ENCODE results near the gene SIRT4.
A peak's percentile ranks its signal among the peaks of the same experiment; 100 is the strongest.

SIRT4 gene

GRCh38 chr12:120287491-120287890, 14.6 kb upstream of the SIRT4 start:
- Histone ChIP-seq H3K23ac (ENCODE audit: low read length) (no peak overlapping the region), H3K4me3 (ENCODE audit: low read length) (no peak overlapping the region), H3K9ac (ENCODE audit: low read length) (no peak overlapping the region), H3K27ac (ENCODE audit: low read depth, low read length) (no peak overlapping the region), H2BK5ac (ENCODE audit: low read length) (no peak overlapping the region), H3K79me2 (ENCODE audit: control insufficient read depth, insufficient read depth, low read length) (no peaks in the 10 kb centered on the region), H3K36me3 (ENCODE audit: control insufficient read depth, insufficient read depth, low read length) (no peaks in the 10 kb centered on the region), H4K8ac (ENCODE audit: low read depth, low read length) (no peak overlapping the region), H3K4ac (ENCODE audit: low read depth, low read length) (no peak overlapping the region), H3K79me1 (ENCODE audit: low read length) (no peaks in the 10 kb centered on the region), H3K56ac (ENCODE audit: low read length) (no peak overlapping the region), H3K4me2 (ENCODE audit: low read length) (no peak overlapping the region), H3K18ac (ENCODE audit: low read length) (no peak overlapping the region), H2BK15ac (replicated peaks; ENCODE audit: low read depth) (no peak overlapping the region), H3K27me3 (ENCODE audit: insufficient read depth, low read length, poor library complexity) (no peaks in the 10 kb centered on the region), H2BK120ac (ENCODE audit: low read depth, low read length) (no peak overlapping the region), H4K5ac (ENCODE audit: low read length) (no peak overlapping the region), H3K4me1 (ENCODE audit: control insufficient read depth, low read depth, low read length) (peaks cover 3% of the 10 kb centered on the region), H2AK5ac (ENCODE audit: low read length) (no peak overlapping the region)
- no CpG with 5 or more reads among the region's 12 CpGs for WGBS (ENCODE audit: extremely low coverage, insufficient coverage, low lambda C conversion rate)
- DNase-seq: no peak

- H2BK120ac ChIP-seq (ENCODE audit: low read depth, low read length): no peak overlapping the region
- peak overlapping the region; percentile 33 for H3K18ac ChIP-seq (ENCODE audit: low read length)
- no peak overlapping the region for H3K4me2 ChIP-seq (ENCODE audit: low read length)
- H3K27ac ChIP-seq (ENCODE audit: low read depth, low read length): peak overlapping the region; percentile 56
- no peak overlapping the region for H4K5ac ChIP-seq (ENCODE audit: low read length)
- no peak overlapping the region for H3K4ac ChIP-seq (ENCODE audit: low read depth, low read length)
- no peak overlapping the region for H2AK5ac ChIP-seq (ENCODE audit: low read length)
- no peak overlapping the region for H2BK15ac ChIP-seq (replicated peaks; ENCODE audit: low read depth)
- H3K23ac ChIP-seq (ENCODE audit: low read length): no peak overlapping the region
- H3K4me1 ChIP-seq (ENCODE audit: control insufficient read depth, low read depth, low read length): peaks cover 3% of the 10 kb centered on the region
- H3K79me1 ChIP-seq (ENCODE audit: low read length): no peaks in the 10 kb centered on the region
- no peak overlapping the region for H2BK5ac ChIP-seq (ENCODE audit: low read length)
- H3K27me3 ChIP-seq (ENCODE audit: insufficient read depth, low read length, poor library complexity): no peaks in the 10 kb centered on the region
- H3K36me3 ChIP-seq (ENCODE audit: control insufficient read depth, insufficient read depth, low read length): no peaks in the 10 kb centered on the region
- H3K4me3 ChIP-seq (ENCODE audit: low read length): no peak overlapping the region
- no peaks in the 10 kb centered on the region for H3K79me2 ChIP-seq (ENCODE audit: control insufficient read depth, insufficient read depth, low read length)
- H3K9ac ChIP-seq (ENCODE audit: low read length): peak overlapping the region; percentile 45
- DNase-seq: peak; percentile 80
- peak overlapping the region; percentile 58 for H3K56ac ChIP-seq (ENCODE audit: low read length)
- H4K8ac ChIP-seq (ENCODE audit: low read depth, low read length): no peak overlapping the region
- WGBS (ENCODE audit: extremely low coverage, insufficient coverage, low lambda C conversion rate): no CpG with 5 or more reads among the region's 22 CpGs
Measured at GRCh38 chr12:120290609-120291305, 11.4 kb upstream of the SIRT4 start.

- no peaks in the 10 kb centered on the region for H3K27me3 ChIP-seq (ENCODE audit: insufficient read depth, low read length, poor library complexity)
- H3K23ac ChIP-seq (ENCODE audit: low read length): no peak overlapping the region
- H2BK5ac ChIP-seq (ENCODE audit: low read length): no peak overlapping the region
- no CpG with 5 or more reads among the region's 17 CpGs for WGBS (ENCODE audit: extremely low coverage, insufficient coverage, low lambda C conversion rate)
- H3K36me3 ChIP-seq (ENCODE audit: control insufficient read depth, insufficient read depth, low read length): no peaks in the 10 kb centered on the region
- no peaks in the 10 kb centered on the region for H3K4me1 ChIP-seq (ENCODE audit: control insufficient read depth, low read depth, low read length)
- H3K4me3 ChIP-seq (ENCODE audit: low read length): no peak overlapping the region
- H2AK5ac ChIP-seq (ENCODE audit: low read length): no peak overlapping the region
- H3K18ac ChIP-seq (ENCODE audit: low read length): peak overlapping the region; percentile 60
- no peak overlapping the region for H4K8ac ChIP-seq (ENCODE audit: low read depth, low read length)
- no peak overlapping the region for H2BK120ac ChIP-seq (ENCODE audit: low read depth, low read length)
- peak overlapping the region; percentile 56 for H3K4me2 ChIP-seq (ENCODE audit: low read length)
- H3K56ac ChIP-seq (ENCODE audit: low read length): peak overlapping the region; percentile 96
- peak overlapping the region; percentile 92 for H3K4ac ChIP-seq (ENCODE audit: low read depth, low read length)
- no peak overlapping the region for H4K5ac ChIP-seq (ENCODE audit: low read length)
- no peak for DNase-seq
- H3K79me2 ChIP-seq (ENCODE audit: control insufficient read depth, insufficient read depth, low read length): no peaks in the 10 kb centered on the region
- peak overlapping the region; percentile 80 for H3K9ac ChIP-seq (ENCODE audit: low read length)
- no peak overlapping the region for H2BK15ac ChIP-seq (replicated peaks; ENCODE audit: low read depth)
- H3K79me1 ChIP-seq (ENCODE audit: low read length): no peaks in the 10 kb centered on the region
- H3K27ac ChIP-seq (ENCODE audit: low read depth, low read length): peak overlapping the region; percentile 94
Measured at GRCh38 chr12:120292411-120292660, 9.8 kb upstream of the SIRT4 start.

- no peaks in the 10 kb centered on the region for H3K79me1 ChIP-seq (ENCODE audit: low read length)
- H2BK120ac ChIP-seq (ENCODE audit: low read depth, low read length): no peak within 1 kb of the TSS
- H3K23ac ChIP-seq (ENCODE audit: low read length): no peak within 1 kb of the TSS
- WGBS (ENCODE audit: extremely low coverage, insufficient coverage, low lambda C conversion rate): no CpG with 5 or more reads among the region's 29 CpGs
- H2BK5ac ChIP-seq (ENCODE audit: low read length): peak within 1 kb of the TSS; percentile 97
- peak; percentile 99 for DNase-seq
- peak within 1 kb of the TSS; percentile 92 for H3K4ac ChIP-seq (ENCODE audit: low read depth, low read length)
- peak within 1 kb of the TSS; percentile 56 for H3K4me2 ChIP-seq (ENCODE audit: low read length)
- no peaks in the 10 kb centered on the region for H3K36me3 ChIP-seq (ENCODE audit: control insufficient read depth, insufficient read depth, low read length)
- no peak within 1 kb of the TSS for H2AK5ac ChIP-seq (ENCODE audit: low read length)
- H2BK15ac ChIP-seq (replicated peaks; ENCODE audit: low read depth): no peak within 1 kb of the TSS
- H4K5ac ChIP-seq (ENCODE audit: low read length): no peak within 1 kb of the TSS
- no peak within 1 kb of the TSS for H3K4me3 ChIP-seq (ENCODE audit: low read length)
- no peaks in the 10 kb centered on the region for H3K27me3 ChIP-seq (ENCODE audit: insufficient read depth, low read length, poor library complexity)
- peak within 1 kb of the TSS; percentile 80 for H3K9ac ChIP-seq (ENCODE audit: low read length)
- H3K56ac ChIP-seq (ENCODE audit: low read length): peak within 1 kb of the TSS; percentile 96
- H3K79me2 ChIP-seq (ENCODE audit: control insufficient read depth, insufficient read depth, low read length): no peaks in the 10 kb centered on the region
- H3K18ac ChIP-seq (ENCODE audit: low read length): peak within 1 kb of the TSS; percentile 60
- peak within 1 kb of the TSS; percentile 94 for H3K27ac ChIP-seq (ENCODE audit: low read depth, low read length)
- H3K4me1 ChIP-seq (ENCODE audit: control insufficient read depth, low read depth, low read length): no peaks in the 10 kb centered on the region
- no peak within 1 kb of the TSS for H4K8ac ChIP-seq (ENCODE audit: low read depth, low read length)
Measured at GRCh38 chr12:120292661-120293531, 9.2 kb upstream of the SIRT4 start, which contains the start of gene RNU4-1. RNU4-1 (minus strand) TSS chr12:120293237.

GRCh38 chr12:120314220-120314619, 12.1 kb downstream of the SIRT4 start:
- H2BK15ac ChIP-seq (replicated peaks; ENCODE audit: low read depth): no peak overlapping the region
- no peak overlapping the region for H3K56ac ChIP-seq (ENCODE audit: low read length)
- DNase-seq: peak; percentile 59
- H3K18ac ChIP-seq (ENCODE audit: low read length): no peak overlapping the region
- H2BK5ac ChIP-seq (ENCODE audit: low read length): no peak overlapping the region
- H3K4ac ChIP-seq (ENCODE audit: low read depth, low read length): no peak overlapping the region
- no peak overlapping the region for H3K23ac ChIP-seq (ENCODE audit: low read length)
- H3K79me1 ChIP-seq (ENCODE audit: low read length): no peaks in the 10 kb centered on the region
- H3K27ac ChIP-seq (ENCODE audit: low read depth, low read length): no peak overlapping the region
- no CpG with 5 or more reads among the region's 5 CpGs for WGBS (ENCODE audit: extremely low coverage, insufficient coverage, low lambda C conversion rate)
- no peak overlapping the region for H2BK120ac ChIP-seq (ENCODE audit: low read depth, low read length)
- no peaks in the 10 kb centered on the region for H3K79me2 ChIP-seq (ENCODE audit: control insufficient read depth, insufficient read depth, low read length)
- H4K8ac ChIP-seq (ENCODE audit: low read depth, low read length): no peak overlapping the region
- no peak overlapping the region for H2AK5ac ChIP-seq (ENCODE audit: low read length)
- H4K5ac ChIP-seq (ENCODE audit: low read length): no peak overlapping the region
- H3K4me1 ChIP-seq (ENCODE audit: control insufficient read depth, low read depth, low read length): peaks cover 2% of the 10 kb centered on the region
- H3K27me3 ChIP-seq (ENCODE audit: insufficient read depth, low read length, poor library complexity): no peaks in the 10 kb centered on the region
- no peak overlapping the region for H3K4me3 ChIP-seq (ENCODE audit: low read length)
- no peak overlapping the region for H3K4me2 ChIP-seq (ENCODE audit: low read length)
- H3K36me3 ChIP-seq (ENCODE audit: control insufficient read depth, insufficient read depth, low read length): no peaks in the 10 kb centered on the region
- H3K9ac ChIP-seq (ENCODE audit: low read length): no peak overlapping the region
